ENCODE results near the gene B4GALT6. TPM values are rescaled to one million over a fixed set of nuclear protein-coding genes. Genes with fewer than 3 reads are reported as not detected.

The B4GALT6 gene
- total RNA-seq, 2 experiments from 2014 or later: 1.1 to 2.0 TPM

DNA sequence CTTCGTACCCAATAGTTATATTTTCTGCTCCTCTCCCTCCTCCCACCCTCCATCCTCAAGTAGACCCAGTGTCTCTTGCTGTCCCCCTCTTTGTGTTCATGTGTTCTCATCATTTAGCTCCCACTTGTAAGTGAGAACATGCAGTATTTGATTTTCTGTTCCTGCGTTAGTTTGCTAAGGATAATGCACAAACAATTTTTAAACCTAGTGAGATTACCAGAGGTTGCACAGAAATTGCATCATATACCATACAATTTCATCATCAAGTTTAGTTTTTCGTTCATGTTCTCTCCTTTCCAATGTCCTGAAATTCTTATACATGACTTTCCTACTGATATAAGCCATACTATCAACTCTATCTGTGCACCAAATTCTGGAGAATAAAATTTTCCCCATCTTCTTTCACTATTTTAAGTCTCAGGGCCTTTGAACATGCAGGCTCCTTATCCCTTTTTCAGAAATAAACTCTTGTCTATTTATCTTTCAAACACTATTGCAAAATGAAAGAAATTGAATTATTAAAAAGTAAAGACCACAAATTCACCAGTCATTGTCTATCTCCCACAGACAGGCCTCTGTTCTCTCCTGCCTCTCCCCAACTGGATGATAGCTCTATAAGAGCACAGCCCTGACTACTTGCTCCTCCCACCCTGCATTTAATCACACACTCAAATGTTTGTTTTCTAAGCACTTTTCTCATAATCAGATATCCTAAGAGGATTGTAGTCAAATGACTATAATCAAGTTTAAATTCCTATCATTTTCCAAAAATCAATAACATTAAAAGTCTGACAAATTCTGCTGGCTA lies 27.2 kb upstream of the B4GALT6 start:
- CTCF ChIA-PET: interaction anchor here (1.1 kb wide), 1 partner anchor 548 kb away, joined by 3 read pairs; no protein-coding TSS in a partner anchor
- no peak for DNase-seq
- POLR2A ChIA-PET: no interaction called here
- Mint-ChIP-seq H3K9me3 (no peaks in the 10 kb centered on the region), H3K27me3 (peaks cover 2% of the 10 kb centered on the region), H3K36me3 (ENCODE audit: low read depth) (no peaks in the 10 kb centered on the region), H3K4me3 (no peak overlapping the region), H3K4me1 (no peaks in the 10 kb centered on the region), H3K27ac (no peak overlapping the region)

DNA sequence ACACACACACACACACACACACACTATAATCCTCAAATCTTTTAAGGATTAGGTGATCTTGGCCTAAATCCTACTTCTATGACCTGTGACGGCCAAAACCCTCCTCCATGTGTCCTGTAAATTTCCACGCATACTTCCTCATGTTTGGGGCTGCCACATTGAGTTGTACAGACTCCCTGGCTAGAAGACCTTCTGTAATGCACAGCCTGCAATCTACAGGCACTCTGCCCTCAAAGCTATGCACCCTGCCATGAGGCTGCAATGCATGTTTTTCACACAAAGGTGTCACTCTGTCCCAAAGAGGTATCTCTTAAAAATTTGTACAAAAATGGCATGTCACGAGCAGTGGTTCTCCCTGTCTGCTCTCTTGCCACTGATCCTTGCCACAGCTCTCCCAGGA lies 26.4 kb upstream of the B4GALT6 start:
- CTCF ChIA-PET: no interaction called here
- Mint-ChIP-seq H3K9me3 (no peaks in the 10 kb centered on the region), H3K27me3 (peaks cover 3% of the 10 kb centered on the region), H3K27ac (no peak overlapping the region), H3K4me1 (no peaks in the 10 kb centered on the region), H3K4me3 (no peak overlapping the region), H3K36me3 (ENCODE audit: low read depth) (no peaks in the 10 kb centered on the region)
- no peak for DNase-seq
- POLR2A ChIA-PET: no interaction called here

DNA sequence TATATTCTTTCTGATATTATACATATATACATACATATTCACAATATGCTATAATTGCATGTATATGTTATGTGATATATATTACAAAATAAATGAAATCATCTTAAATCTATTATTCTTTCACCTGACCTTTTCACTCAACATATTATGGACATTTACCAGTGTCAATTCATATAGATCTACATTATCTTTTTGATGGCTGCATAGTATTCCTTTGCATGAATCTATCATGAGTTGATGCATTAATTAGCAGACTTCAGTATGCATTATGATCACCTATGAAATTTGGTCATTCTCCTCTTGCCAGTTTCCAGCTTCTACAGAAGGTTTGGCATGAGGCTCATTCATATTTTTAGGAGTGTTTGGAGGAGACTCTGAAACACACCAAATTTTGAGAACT lies 23.4 kb upstream of the B4GALT6 start:
- Mint-ChIP-seq H3K4me3 (no peak overlapping the region), H3K27me3 (peaks cover 3% of the 10 kb centered on the region), H3K9me3 (no peaks in the 10 kb centered on the region), H3K4me1 (peaks cover 6% of the 10 kb centered on the region), H3K36me3 (ENCODE audit: low read depth) (no peaks in the 10 kb centered on the region), H3K27ac (no peak overlapping the region)
- POLR2A ChIA-PET: no interaction called here
- CTCF ChIA-PET: interaction anchor here (0.6 kb wide), 1 partner anchor 328 kb away, joined by 3 read pairs; no protein-coding TSS in a partner anchor
- no peak for DNase-seq

DNA sequence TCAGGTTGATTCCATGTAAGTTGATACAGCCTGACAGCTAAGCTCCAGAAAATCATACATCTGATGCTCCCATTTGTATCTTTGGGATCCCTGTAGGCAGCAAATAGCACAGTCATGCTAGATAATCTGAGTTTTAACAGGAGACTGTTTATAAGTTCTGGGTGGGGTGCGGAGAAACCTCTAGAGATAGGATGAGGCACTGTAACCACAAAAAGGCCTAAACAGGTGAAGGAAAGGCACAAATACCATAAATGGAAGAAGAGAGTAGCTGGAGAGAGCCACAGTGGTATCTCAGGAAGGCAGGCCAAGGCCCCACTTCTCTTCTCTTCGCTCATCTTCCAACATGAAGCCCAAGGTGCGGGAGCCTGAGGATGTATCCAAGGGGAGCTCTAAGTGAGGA lies 18.1 kb upstream of the B4GALT6 start:
- POLR2A ChIA-PET: no interaction called here
- H3K4me3 Mint-ChIP-seq: no peak overlapping the region
- no peaks in the 10 kb centered on the region for H3K9me3 Mint-ChIP-seq
- no peaks in the 10 kb centered on the region for H3K36me3 Mint-ChIP-seq (ENCODE audit: low read depth)
- peaks cover 13% of the 10 kb centered on the region for H3K4me1 Mint-ChIP-seq
- CTCF ChIA-PET: no interaction called here
- H3K27ac Mint-ChIP-seq: no peak overlapping the region
- H3K27me3 Mint-ChIP-seq: peaks cover 3% of the 10 kb centered on the region
- no peak for DNase-seq

- Mint-ChIP-seq H3K4me1 (peaks cover 13% of the 10 kb centered on the region), H3K27me3 (peaks cover 2% of the 10 kb centered on the region), H3K4me3 (no peak overlapping the region), H3K27ac (no peak overlapping the region), H3K9me3 (no peaks in the 10 kb centered on the region), H3K36me3 (ENCODE audit: low read depth) (no peaks in the 10 kb centered on the region)
- ChIA-PET CTCF (no interaction called here), POLR2A (no interaction called here)
- DNase-seq: no peak
These were observed 17.4 kb upstream of the B4GALT6 start for GRCh38 chr18:31701744-31702143.

DNA sequence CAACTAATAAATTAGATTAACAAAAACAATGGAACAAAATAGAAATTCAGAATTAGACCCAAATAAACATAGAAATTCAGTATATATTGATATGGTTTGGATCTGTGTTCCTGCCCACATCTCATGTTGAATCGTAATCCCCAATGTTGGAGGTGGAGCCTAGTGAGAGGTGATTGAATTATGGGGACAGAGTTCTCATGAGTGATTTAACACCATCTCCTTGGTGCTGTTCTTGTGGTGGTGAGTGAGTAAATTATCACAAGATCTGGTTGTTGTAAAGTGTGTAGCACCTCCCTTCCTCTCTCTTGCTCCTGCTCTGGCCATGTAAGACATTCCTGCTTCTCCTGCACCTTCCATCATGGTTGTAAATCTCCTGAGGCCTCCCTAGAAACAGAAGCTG lies 16.6 kb upstream of the B4GALT6 start:
- Mint-ChIP-seq H3K4me1 (peaks cover 13% of the 10 kb centered on the region), H3K36me3 (ENCODE audit: low read depth) (no peaks in the 10 kb centered on the region), H3K27ac (no peak overlapping the region), H3K4me3 (no peak overlapping the region), H3K9me3 (no peaks in the 10 kb centered on the region), H3K27me3 (peaks cover 4% of the 10 kb centered on the region)
- no peak for DNase-seq
- ChIA-PET CTCF (no interaction called here), POLR2A (no interaction called here)

DNA sequence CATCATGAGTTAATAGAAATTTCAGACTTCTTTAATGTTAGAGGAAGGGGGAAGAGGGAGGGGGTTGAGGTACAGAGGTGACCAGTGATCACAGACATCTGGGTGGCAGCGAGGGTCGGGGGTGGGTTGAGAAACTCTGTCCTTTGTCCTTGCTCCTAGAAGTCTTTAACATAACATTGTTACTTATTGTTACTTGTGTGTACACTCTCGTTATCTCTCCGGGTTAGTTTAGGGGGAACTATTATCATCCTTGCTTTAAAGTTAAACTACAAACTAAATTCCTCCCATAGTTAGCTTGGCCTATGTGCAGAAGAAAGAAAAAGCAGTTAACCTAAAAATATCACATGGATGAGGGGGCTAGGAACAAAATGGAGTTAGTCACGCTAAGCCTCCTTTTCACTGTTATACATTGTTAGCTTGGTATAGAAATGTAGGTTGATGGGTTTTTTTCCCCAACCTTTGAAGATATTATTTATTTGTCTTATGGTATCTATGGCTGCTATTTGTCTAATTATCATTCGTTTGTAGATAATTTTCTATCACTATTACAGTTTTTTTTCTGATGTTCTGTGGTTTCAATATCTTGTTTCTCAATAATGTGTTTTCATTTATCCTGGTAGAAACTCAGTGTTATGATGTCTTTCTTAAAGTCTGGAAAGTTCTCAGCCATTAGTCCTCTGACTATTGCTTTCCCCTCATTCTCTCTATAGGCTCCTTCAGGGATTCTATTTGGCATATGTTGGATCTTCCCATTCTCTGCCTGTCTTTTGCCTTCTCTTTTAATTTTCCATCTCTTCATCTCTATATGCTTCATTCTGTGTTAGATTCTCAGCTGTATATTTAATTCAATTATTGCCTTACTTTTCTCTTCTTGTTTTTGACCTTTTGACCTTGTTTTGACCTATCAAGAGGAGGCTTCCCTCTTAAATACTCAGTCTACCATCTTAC lies 13.2 kb upstream of the B4GALT6 start:
- Mint-ChIP-seq H3K27ac (no peak overlapping the region), H3K9me3 (no peaks in the 10 kb centered on the region), H3K27me3 (peaks cover 15% of the 10 kb centered on the region), H3K4me3 (no peak overlapping the region), H3K4me1 (peaks cover 5% of the 10 kb centered on the region), H3K36me3 (ENCODE audit: low read depth) (no peaks in the 10 kb centered on the region)
- CTCF ChIA-PET: no interaction called here
- no peak for DNase-seq
- POLR2A ChIA-PET: no interaction called here

GRCh38 chr18:31695989-31696388 lies 11.6 kb upstream of the B4GALT6 start:
- POLR2A ChIA-PET: no interaction called here
- no peaks in the 10 kb centered on the region for H3K9me3 Mint-ChIP-seq
- no peaks in the 10 kb centered on the region for H3K4me1 Mint-ChIP-seq
- H3K27me3 Mint-ChIP-seq: peaks cover 18% of the 10 kb centered on the region
- no peak for DNase-seq
- CTCF ChIA-PET: no interaction called here
- H3K27ac Mint-ChIP-seq: no peak overlapping the region
- no peak overlapping the region for H3K4me3 Mint-ChIP-seq
- H3K36me3 Mint-ChIP-seq (ENCODE audit: low read depth): no peaks in the 10 kb centered on the region

DNA sequence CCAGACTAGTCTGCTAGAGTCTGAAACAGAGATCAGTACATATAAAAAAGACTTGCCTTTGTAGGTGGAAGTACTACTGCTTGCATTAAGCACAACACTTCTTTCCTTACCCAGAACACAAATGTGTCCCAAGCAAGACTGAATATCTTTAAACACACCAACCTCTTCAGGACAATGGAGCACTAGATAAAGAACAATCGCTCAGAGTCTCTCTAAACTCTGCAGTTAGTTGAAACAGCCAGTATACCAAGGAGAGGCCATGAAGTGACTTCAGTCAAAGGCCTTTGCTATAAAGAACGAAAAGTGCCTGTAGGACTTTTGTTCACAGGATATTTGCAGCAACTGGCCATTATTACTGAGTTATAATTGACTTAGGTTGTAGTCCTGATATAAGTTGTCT lies 9.9 kb upstream of the B4GALT6 start:
- H3K27me3 Mint-ChIP-seq: peaks cover 20% of the 10 kb centered on the region

GRCh38 chr18:31688606-31689005 lies 4.2 kb upstream of the B4GALT6 start:
- no peak overlapping the region for H3K27ac Mint-ChIP-seq
- no peak for DNase-seq
- peaks cover 32% of the 10 kb centered on the region for H3K27me3 Mint-ChIP-seq
- ChIA-PET CTCF (interaction anchor here (0.7 kb wide), 2 partner anchors 172 to 239 kb away, joined by 3 read pairs; no protein-coding TSS in a partner anchor), POLR2A (no interaction called here)
- no peaks in the 10 kb centered on the region for H3K9me3 Mint-ChIP-seq
- no peaks in the 10 kb centered on the region for H3K36me3 Mint-ChIP-seq (ENCODE audit: low read depth)
- no peak overlapping the region for H3K4me3 Mint-ChIP-seq
- H3K4me1 Mint-ChIP-seq: peaks cover 20% of the 10 kb centered on the region

More for the DNA sequence above, 9.9 kb upstream of the B4GALT6 start:
- Mint-ChIP-seq H3K27ac (no peak overlapping the region), H3K4me3 (no peak overlapping the region), H3K9me3 (no peaks in the 10 kb centered on the region), H3K4me1 (no peaks in the 10 kb centered on the region), H3K36me3 (ENCODE audit: low read depth) (no peaks in the 10 kb centered on the region)
- ChIA-PET POLR2A (no interaction called here), CTCF (interaction anchor here (1.1 kb wide), 1 partner anchor 123 kb away, joined by 3 read pairs; no protein-coding TSS in a partner anchor)
- no peak for DNase-seq

DNA sequence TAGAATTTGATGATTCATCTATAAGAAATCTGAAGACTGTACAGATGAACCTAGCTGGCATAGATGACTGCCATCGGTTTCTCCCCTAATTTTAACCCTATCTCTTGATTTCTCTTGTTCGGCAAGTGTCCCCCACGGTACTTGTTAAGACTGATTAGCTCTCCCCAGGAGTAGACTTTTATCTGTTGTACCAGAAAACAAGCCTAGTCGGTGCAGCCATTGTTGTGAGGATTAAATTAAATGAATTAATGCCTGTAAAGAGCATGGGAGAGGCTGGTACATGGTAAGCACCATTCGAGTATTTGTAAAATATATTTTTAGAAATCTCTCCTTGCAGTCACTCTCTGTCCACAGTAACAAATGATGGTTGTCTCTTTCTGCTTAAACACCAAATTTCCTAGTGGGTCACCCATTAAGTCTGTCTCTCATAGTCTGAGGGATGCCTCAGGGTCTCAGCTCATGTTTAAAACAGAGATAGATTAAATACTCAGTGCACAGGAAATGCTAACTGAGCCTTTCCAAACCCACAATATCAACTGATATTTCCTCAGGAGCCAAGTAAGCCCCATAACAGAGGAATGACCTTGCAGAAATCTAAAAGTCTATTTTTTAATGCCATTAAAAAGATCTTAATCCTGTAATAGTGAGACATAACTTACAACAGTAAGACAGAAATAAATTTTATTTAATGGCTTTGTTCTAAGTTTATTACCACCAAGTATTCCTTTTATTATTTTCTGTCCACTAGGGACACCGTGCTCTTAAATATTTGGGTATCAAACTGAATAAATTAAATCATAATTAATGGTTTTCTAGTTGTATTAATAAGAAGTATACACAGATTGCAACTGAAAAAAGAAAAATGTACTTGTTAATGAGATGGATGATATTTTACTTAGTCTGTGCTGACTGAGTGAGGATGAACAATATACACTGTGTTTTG lies 2.9 kb upstream of the B4GALT6 start:
- CTCF ChIA-PET: no interaction called here

GRCh38 chr18:31686572-31686971 lies 2.2 kb upstream of the B4GALT6 start:
- no peak for DNase-seq
- CTCF ChIA-PET: no interaction called here
- Mint-ChIP-seq H3K27ac (no peak overlapping the region), H3K4me1 (peaks cover 20% of the 10 kb centered on the region), H3K9me3 (no peaks in the 10 kb centered on the region), H3K36me3 (ENCODE audit: low read depth) (no peaks in the 10 kb centered on the region), H3K4me3 (no peak overlapping the region), H3K27me3 (peaks cover 42% of the 10 kb centered on the region)
- POLR2A ChIA-PET: no interaction called here

More for the DNA sequence above, 2.9 kb upstream of the B4GALT6 start:
- H3K27ac Mint-ChIP-seq: no peak overlapping the region
- no peaks in the 10 kb centered on the region for H3K9me3 Mint-ChIP-seq
- H3K36me3 Mint-ChIP-seq (ENCODE audit: low read depth): no peaks in the 10 kb centered on the region
- peaks cover 20% of the 10 kb centered on the region for H3K4me1 Mint-ChIP-seq
- no peak overlapping the region for H3K4me3 Mint-ChIP-seq
- H3K27me3 Mint-ChIP-seq: peaks cover 41% of the 10 kb centered on the region
- POLR2A ChIA-PET: no interaction called here
- DNase-seq: no peak
